GM12891 (cell line): ENCODE results near the gene DDX24.

Experiments used
- DNase-seq: peaks from one replicate; pipeline ENCODE4 v3.0.0; 2011; ENCODE audit warnings: low spot score; ENCODE audit not compliant: insufficient read length
- FAIRE-seq: peaks from 2 replicates; lab custom pipeline; 2011; peaks lifted over from hg19 to GRCh38; lab: Jason Lieb, UNC
- PAX5 ChIP-seq: IDR thresholded peaks from 2 replicates; pipeline ENCODE4 v1.6.1; 2011; ENCODE audit warnings: low read length, moderate library complexity, mild to moderate bottlenecking; ENCODE audit not compliant: insufficient read depth, severe bottlenecking
- POLR2A ChIP-seq: IDR thresholded peaks from 2 replicates; pipeline ENCODE4 v1.6.1; 2011; ENCODE audit warnings: low read depth, low read length, control low read depth
- POLR2AphosphoS5 ChIP-seq: IDR thresholded peaks from 2 replicates; pipeline ENCODE4 v1.6.1; 2011; ENCODE audit warnings: low read depth, low read length, control low read depth
- POU2F2 ChIP-seq: IDR thresholded peaks from 2 replicates; pipeline ENCODE4 v1.6.1; 2011; ENCODE audit warnings: low read depth, mild to moderate bottlenecking, control low read depth, low read length, moderate library complexity
- SPI1 ChIP-seq: IDR thresholded peaks from 2 replicates; pipeline ENCODE4 v1.6.1; 2011; ENCODE audit warnings: low read depth, low read length, control low read depth
- TAF1 ChIP-seq: IDR thresholded peaks from 2 replicates; pipeline ENCODE4 v1.6.1; 2011; ENCODE audit warnings: low read depth, low read length, control low read depth

DDX24 gene

DNA sequence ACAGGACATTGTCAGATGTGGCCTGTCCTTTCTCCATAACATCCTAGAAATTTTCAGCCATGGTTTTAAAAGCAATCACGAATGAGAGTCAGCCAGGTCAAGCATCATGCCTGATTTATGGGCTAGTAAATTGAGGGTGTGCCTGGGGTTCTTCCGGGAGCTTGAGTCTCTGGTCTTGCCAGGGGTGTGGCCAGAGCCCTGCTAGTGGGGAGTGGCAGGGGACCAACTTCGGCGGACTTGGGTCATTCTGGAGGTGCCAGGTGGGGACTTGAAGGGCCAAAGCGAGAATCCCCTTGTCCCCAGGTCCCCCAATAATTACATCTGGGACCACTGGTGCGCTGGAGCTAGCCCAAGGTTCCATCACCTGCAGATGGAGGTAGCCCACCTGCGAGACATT is 49.1 kb downstream of the DDX24 start:
- DNase-seq, result no peak
- no peak for TF ChIP-seq PAX5
- TF ChIP-seq POLR2A, result no peak
- no peak for TF ChIP-seq TAF1
- no peak for TF ChIP-seq POU2F2
- no peak for TF ChIP-seq POLR2AphosphoS5
- no peak for TF ChIP-seq SPI1
- FAIRE-seq, result no peak

GRCh38 chr14:94031161-94031882 is 49.7 kb downstream of the DDX24 start:
- no peak for DNase-seq
- no peak for FAIRE-seq
- no peak for TF ChIP-seq POLR2A
- TF ChIP-seq POLR2AphosphoS5, result no peak
- no peak for TF ChIP-seq POU2F2
- TF ChIP-seq TAF1, result no peak
- no peak for TF ChIP-seq SPI1
- TF ChIP-seq PAX5, result no peak

- FAIRE-seq (no peak), DNase-seq (no peak)
- TF ChIP-seq POU2F2 (no peak), POLR2AphosphoS5 (no peak), POLR2A (no peak), PAX5 (no peak), SPI1 (no peak), TAF1 (no peak)
These were observed 50.4 kb downstream of the DDX24 start for GRCh38 chr14:94030571-94030970.

DNA sequence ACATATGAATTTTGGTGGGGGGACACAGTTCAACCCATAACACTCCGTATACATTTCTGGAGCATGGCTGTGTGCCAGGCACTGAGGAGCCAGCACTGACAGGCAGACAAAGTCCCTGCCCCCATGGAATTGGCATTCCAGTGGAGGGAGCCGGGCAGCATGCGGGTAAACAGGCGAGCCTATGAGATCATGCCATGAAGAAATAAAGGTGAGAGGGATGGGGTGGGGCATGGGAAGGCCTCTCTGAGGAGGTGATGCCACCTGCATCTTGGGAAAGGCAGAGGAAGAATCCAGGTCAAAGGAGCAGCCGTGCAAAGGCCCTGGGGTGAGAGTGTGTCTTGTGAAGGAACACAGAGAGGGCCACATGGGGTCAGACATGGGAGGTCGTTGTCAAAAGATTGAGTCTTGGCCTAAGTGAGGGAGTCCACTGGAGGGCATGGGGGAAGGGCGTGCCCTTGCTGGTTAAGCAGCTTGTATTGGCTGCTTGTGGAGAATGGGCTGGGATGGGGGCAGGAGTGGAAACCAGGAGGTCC is 51.3 kb downstream of the DDX24 start:
- TF ChIP-seq POU2F2 (no peak), SPI1 (no peak), TAF1 (no peak), PAX5 (no peak), POLR2AphosphoS5 (no peak), POLR2A (no peak)
- DNase-seq, result no peak
- no peak for FAIRE-seq

DNA sequence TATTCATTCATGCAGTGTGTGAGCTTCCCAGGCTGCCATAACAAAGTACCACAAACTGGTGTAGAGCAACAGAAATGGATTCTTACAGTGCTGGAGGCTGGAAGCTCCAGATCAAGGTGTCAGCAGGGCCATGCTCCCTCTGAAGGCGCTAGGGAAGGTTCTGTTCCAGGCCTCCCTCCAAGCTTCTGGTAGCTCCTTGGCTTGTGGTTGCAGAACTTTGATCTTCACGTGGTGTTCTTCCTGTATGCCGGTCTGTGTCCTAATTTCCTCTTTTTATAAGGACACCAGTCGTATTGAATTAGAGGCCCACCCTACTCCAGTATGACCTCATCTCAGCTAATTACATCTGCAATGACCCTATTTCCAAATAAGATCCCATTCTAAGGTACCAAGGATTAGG is 51.7 kb downstream of the DDX24 start:
- no peak for DNase-seq
- TF ChIP-seq TAF1 (no peak), POLR2AphosphoS5 (no peak), PAX5 (no peak), POLR2A (no peak), SPI1 (no peak), POU2F2 (no peak)
- FAIRE-seq, result no peak

- FAIRE-seq, result no peak
- DNase-seq, result no peak
These were observed 52.6 kb downstream of the DDX24 start for GRCh38 chr14:94028450-94028826.

GRCh38 chr14:94027566-94028449 is 53.2 kb downstream of the DDX24 start:
- TF ChIP-seq SPI1 (no peak), POU2F2 (no peak), POLR2AphosphoS5 (no peak), TAF1 (no peak), PAX5 (no peak), POLR2A (no peak)
- no peak for FAIRE-seq

More at GRCh38 chr14:94028450-94028826, 52.6 kb downstream of the DDX24 start:
- TF ChIP-seq POU2F2 (no peak), PAX5 (no peak), TAF1 (no peak), POLR2A (no peak), POLR2AphosphoS5 (no peak), SPI1 (no peak)

GRCh38 chr14:94026889-94027469 is 54.0 kb downstream of the DDX24 start:
- DNase-seq (no peak), FAIRE-seq (no peak)
- TF ChIP-seq SPI1 (no peak), POU2F2 (no peak), POLR2A (no peak), PAX5 (no peak), POLR2AphosphoS5 (no peak), TAF1 (no peak)

More at GRCh38 chr14:94027566-94028449, 53.2 kb downstream of the DDX24 start:
- DNase-seq, result no peak
